GM11168 (cell line): ENCODE measurements around the gene IL23R.

Experiments
- in situ Hi-C: fragments of 300-500 bp; cut with MboI; formaldehyde crosslinking; loops from one replicate; pipeline ENCODE4 v1.12.0; 2022; ENCODE audit warnings: low sequenced_read_pairs; ENCODE audit not compliant: unreplicated experiment

IL23R gene

DNA sequence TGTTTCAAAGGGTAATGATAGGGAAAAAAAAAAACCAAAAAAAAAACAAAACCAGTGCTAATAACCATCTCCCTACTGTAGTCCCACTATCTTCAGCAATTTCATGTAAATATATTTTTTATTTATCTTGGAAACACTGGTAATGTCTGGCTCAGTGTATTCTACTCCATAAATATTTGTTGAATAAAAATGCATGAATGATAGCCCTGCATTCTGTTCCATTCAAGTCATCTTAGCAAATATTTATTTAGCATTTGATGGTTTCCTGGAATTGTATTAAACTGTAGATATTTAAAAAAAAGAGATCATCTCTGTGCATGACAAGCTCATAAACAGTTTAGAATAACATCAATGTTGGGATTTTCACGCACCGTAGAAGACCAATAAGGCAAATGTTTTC lies 24.2 kb downstream of the IL23R start:
- in situ Hi-C loops: no loop called here

DNA sequence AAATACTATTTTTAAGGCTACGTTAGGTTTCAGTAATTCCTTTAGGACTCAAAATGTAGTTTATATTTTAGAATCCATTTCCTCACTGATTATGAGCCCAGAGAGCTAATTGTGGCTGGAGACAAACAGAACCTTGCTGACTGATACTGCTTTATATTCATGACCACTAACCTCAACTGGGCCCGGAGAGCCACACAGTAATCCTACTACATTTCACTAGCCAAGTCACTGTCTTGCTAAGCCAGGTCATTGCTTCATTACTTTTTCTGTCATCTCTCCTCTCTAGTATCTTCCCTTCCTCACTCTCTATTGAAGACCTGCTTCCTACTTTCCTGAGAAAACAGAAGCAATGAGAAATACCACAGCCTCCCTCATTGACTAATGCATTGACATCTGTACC lies 24.7 kb downstream of the IL23R start:
- in situ Hi-C loops: no loop called here

DNA sequence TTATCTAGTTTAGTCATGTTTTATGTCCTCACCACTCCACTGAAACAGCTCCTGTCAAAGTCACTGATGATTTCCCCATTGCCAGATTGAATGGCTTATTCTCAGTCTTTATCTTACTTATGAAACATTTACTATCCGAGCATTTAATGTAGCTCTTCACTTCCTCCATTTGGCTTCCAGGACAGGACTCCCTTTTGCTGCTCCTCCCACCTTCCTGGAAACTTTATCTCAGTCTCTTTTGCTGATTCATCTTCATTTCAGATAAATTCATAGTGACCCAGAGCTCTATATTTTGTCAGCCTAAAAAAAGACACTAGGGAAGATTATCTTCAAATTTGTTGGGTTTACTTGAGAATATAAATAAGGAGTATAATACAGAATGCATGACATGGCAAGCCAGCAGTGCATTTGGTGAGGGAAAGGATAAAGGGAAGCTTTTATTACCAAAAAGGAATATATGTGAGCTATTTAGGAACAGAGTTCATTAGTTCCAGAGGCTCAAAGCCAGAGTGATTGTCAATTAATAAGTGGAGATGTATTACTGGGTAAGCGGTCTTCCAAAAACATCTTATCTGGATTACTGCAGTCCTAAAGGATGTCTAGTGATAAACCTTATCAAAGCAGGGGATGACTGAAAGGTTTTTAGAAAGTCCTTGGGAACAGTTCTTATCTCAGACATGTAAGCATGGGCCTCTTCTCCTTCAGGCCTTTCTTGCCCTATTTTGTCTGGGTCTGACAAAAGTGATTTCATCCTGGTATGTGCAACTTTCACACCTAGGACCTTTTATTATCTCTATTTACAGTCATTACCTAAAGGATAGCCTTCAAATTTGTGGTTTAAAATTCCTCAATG lies 25.6 kb downstream of the IL23R start:
- in situ Hi-C loops: no loop called here

DNA sequence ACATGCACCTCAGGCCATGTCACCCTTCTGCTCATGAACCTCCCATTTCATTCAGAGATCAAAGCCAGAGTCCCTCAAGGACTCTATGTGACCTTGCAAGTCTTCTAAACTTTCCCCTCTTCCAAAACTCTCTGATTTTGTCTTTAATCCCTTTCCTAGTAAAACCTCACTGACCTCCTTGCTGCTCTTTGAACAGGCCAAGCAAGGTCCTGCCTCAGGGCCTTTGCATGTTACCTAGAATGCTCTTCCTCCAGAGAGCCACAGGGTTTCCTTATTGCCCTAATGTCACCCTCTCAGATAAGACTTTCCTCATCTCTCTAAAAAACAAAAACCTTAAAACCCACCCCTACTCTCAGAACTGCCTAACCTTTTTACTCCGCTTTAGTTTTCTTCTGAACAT lies 26.6 kb downstream of the IL23R start:
- in situ Hi-C loops: no loop called here

DNA sequence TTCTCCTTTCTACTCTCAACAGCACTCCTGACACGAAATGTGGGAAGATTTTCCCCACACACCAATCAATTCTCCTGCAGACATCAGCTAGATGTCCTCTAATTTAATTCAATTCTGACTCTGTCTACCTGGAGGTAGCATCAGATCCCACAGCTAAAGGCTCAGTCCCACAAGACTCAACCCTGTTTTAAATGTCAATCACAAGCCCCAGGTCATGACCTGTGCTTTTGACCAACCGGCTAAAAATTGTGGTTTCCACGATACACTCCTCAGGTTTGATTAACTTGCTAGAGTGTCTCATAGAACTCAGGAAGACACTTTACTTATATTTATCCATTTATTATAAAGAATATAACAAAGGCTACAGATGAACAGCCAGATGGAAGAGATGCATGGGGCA lies 27.4 kb downstream of the IL23R start:
- in situ Hi-C loops: no loop called here

DNA sequence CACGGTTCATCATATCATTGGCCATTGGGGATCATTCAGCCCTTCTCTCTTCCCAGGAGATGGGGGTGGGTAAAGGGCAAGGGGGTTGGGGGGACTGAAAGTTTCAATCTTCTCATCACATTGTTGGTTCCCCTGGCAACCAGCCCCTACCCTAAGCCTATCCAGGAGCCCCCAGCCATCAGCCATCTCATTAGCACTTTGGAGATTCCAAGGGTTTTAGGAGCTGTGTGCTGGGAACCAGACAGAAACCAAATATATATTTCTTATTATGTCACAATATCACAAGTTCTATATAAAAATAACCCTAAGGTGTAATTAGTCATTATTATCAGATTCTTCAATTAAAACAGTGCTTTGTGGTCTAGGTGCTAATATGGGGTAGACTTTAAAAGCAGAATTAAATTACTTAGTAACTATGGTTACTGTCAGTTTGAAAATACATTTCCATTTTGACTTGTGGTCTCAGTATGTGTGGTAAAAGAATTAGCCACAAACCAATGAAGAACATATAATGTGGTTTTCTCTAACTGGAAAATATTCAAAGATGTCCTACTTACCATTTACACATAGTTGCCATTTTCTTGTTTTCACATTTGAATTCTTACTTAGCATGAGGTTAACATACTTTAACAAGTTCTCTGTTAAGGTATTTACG lies 28.1 kb downstream of the IL23R start:
- in situ Hi-C loops: no loop called here

DNA sequence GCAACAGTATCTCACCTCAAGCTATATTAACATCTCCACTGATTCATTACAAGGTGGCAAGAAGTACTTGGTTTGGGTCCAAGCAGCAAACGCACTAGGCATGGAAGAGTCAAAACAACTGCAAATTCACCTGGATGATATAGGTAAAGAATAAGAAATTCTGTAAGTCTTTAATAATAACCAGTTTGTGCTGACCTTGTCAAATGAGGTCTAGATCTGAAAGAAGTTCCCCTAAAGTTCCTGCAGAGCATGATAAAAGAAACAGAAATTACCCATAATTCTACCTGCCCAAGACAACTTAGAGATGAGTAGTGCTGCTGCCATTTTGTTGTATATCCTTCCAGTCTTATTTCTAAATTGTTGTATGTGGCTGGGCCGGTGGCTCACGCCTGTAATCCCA lies 34.5 kb downstream of the IL23R start:
- in situ Hi-C loops: loop anchor here (25.0 kb wide), 1 partner anchor 537 kb away; no protein-coding TSS in a partner anchor

DNA sequence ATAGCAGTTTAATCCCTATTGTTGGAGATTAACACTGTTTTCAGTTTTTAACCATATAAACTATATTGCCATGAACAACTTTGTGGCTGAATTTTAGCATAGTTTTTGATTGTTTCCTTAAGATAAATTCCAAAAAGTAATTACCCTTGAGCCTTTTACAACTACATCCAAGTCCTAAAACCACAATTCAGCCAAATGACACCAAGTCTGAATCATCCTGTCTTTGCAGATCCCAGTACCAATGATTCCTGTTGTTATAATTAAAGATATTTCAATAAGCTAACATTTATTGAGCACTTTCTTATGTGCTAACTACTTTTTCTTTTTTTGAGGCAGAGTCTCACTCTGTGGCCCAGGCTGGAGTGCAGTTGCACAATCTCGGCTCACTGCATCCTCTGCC lies 35.6 kb downstream of the IL23R start:
- in situ Hi-C loops: loop anchor here (25.0 kb wide), 1 partner anchor 535 kb away; no protein-coding TSS in a partner anchor

DNA sequence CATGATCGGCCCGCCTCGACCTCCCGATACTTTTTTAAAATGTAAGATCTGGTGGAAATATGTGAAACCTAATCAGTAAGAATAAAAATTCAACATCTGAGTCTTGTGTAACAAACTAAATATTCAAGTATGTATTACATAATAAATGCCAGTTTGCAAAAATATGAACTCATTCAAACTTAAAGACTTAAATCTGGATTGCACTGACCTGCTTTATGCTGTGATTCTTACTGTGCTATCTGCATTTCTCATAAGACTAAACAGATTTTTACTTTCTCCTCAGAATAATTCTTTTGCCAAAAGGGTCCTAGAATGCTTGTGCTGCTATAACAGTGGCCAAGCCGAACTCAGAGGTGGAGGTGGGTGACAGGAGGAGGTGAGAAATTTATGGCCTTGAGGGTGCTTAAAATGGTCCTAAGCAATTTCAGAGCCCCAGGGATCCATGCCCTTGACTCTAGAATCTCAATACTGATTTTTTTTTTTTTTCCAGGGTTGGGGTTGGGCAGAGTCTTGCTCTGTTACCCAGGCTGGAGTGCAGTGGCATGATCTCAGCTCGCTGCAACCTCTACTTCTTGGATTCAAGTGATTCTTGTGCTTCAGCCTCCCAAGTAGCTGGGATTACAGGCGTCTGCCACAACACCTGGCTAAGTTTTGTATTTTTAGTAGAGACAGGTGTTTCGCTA lies 38.2 kb downstream of the IL23R start:
- in situ Hi-C loops: loop anchor here (25.0 kb wide), 1 partner anchor 533 kb away; no protein-coding TSS in a partner anchor

DNA sequence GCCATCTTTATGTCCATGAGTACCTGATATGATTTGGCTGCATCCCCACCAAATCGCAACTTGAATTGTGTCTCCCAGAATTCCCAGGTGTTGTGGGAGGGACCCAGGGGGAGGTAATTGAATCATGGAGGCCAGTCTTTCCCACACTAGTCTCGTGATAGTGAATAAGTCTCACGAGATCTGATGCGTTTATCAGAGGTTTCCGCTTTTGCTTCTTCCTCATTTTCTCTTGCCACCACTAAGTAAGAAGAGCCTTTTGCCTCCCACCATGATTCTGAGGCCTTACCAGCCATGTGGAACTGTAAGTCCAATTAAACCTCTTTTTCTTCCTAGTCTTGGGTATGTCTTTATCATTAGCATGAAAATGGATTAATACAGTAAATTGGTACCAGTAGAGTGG lies 41.1 kb downstream of the IL23R start:
- in situ Hi-C loops: loop anchor here (5.0 to 25.0 kb wide), 2 partner anchors 295 to 530 kb away; no protein-coding TSS in a partner anchor

DNA sequence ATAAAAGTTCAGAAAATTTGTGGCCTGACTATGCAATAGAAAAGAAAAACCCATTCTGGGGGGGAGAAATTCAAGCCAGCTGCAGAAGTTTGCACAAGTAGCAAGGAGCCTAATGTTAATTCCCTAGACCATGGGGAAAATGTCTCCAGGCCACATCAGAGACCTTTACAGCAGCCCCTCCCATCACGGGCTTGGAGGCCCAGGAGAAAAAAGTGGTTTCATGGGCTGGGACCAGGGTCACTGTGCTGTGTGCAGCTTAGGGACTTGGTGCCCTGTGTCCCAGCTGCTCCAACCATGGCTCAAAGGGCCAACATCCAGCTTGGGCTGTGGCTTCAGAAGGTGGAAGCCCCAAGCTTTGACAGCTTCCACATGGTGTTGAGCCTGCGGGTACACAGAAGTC lies 42.0 kb downstream of the IL23R start:
- in situ Hi-C loops: loop anchor here (5.0 to 25.0 kb wide), 2 partner anchors 294 to 529 kb away; no protein-coding TSS in a partner anchor

DNA sequence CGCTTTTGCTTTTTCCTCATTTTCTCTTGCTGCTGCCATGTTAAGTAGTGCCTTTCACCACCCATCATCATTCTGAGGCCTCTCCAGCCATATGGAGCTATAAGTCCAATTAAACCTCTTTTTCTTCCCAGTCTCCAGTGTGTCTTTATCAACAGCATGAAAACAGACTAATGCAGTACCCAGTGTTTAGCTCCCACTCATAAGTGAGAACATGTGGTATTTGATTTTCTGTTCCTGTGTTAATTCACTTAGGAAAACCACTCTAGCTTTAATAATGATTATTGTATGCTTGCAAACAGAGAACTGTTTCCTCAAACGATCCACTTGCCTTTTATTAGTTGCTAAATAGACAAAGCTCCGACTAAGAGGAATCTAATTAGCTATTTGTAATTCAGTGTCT lies 43.3 kb downstream of the IL23R start:
- in situ Hi-C loops: loop anchor here (5.0 to 25.0 kb wide), 2 partner anchors 293 to 528 kb away; no protein-coding TSS in a partner anchor

DNA sequence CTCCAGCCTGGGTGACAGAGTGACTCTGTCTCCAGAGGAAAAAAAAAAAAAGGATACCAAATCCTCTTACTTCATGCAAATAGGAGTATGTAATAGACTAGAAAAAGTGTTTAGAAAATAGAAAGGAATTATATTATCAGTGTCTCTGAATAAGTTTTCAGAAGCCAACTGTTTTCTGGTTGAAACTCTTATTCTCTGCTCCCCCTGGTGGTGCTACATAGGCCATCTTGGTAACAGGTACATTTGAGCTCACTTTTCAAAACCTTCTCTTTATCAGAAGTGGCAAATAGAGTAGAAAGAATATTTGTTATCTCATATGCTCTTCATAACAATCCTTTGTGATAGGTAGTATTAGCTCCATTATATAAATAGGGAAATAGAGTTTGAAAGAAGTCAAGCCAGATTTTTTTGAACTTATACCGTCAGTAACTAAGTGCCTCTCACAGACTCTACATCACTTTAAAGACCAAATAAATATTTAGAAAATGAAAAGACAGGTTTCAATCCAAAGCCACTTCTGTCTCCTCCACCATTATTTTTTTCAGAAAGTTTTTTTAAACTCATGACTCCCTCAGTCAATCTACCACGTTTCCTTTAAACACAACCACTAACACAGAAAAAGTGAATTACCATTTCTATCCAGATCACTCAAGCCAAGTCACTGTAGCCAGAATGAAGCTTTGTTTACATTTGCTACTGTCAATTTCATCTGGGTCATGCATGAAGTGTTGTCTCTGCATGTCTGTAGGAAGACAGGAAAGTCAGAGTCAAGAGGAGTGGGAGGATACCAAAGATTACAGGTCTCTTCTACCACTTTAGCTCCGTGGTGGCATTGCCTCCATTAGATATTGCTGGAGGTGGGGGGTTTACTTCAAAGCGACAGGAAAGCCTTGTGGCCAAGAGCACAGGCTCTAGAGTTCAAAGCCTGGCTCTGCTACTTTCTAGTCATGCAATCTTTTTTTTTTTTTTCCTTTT lies 45.6 kb downstream of the IL23R start:
- in situ Hi-C loops: loop anchor here (25.0 kb wide), 1 partner anchor 525 kb away; no protein-coding TSS in a partner anchor

DNA sequence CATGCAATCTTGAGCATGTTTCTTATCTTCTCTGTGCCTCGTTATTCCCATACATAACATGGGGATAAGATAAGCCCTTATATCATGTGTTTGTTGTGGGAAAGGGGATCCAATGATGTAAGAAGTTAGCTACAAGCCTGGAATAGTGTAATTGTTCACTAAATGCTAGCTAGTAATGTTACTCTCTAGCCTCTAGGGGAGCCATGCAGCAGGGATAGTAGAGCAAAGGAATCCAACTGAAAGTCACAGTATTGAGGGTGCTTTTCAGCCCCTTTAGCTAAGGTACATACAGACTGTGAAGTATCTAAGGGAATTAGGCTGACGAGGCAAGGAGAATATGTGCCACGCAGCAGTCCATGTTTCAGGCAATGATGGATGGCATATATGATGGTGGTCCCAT lies 46.9 kb downstream of the IL23R start:
- in situ Hi-C loops: loop anchor here (25.0 kb wide), 1 partner anchor 524 kb away; no protein-coding TSS in a partner anchor

DNA sequence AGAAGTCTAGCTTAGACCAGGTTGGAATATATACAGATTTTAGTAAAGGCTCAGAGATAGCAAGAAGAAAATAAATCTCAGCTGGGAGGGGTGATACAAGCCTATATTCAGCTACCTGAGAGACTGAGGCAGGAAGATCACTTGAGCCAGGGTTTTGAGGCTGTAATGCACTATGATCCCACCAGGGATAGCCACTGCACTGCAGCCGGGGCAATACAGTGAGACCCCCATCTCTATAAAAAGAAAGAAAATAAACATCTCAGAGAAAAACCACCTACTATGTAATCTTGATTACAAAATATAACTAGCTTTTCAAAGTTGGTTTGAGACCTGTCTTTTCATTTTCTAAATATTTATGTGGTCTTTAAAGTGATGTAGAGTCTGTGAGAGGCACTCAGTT lies 47.7 kb downstream of the IL23R start:
- in situ Hi-C loops: loop anchor here (25.0 kb wide), 1 partner anchor 523 kb away; no protein-coding TSS in a partner anchor

DNA sequence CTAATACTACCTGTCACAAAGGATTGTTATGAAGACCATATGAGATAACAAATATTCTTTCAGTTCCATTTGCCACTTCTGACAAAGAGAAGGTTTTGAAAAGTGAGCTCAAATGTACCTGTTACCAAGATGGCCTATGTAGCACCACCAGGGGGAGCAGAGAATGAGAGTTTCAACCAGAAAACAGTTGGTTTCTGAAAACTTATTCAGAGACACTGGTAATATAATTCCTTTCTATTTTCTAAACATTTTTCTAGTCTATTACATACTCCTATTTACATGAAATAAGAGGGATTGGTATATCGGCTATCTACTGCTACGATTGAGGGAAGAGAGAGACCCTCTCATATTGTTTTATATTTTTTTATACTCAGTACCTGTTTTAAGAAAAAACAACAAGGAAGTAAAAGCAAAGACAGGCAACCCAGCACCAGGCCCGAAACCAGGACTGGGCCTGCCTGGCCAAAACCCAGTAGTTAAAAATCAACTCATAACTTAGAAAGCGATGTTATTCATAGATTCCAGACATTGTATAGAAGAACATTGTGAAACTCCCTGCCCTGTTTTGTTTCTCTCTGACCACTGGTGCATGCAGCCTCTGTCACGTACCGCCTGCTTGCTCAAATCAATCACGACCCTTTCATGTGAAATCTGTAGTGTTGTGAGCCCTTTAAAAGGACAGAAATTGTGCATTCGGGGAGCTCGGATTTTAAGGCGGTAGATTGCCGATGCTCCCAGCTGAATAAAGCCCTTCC lies 48.3 kb downstream of the IL23R start:
- in situ Hi-C loops: loop anchor here (25.0 kb wide), 1 partner anchor 523 kb away; no protein-coding TSS in a partner anchor

DNA sequence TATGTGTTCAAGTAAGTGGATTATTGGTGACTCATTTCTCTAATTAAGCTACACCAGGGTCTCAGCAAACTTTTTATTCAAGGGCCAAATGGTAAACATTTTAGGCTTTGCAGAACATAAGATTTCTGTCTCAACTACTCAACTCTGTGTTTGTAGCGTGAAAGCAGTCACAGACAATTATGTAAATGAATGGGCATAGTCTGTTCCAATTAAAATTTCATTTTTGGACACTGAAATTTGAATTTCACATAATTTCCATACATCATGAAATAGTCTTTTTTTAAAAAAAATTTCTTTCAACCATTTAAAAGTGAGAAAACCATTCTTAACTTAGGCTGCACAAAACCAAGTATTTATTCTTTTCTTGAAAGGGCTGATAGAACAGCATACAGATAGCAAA lies 50.1 kb downstream of the IL23R start:
- in situ Hi-C loops: loop anchor here (25.0 kb wide), 1 partner anchor 521 kb away; no protein-coding TSS in a partner anchor

DNA sequence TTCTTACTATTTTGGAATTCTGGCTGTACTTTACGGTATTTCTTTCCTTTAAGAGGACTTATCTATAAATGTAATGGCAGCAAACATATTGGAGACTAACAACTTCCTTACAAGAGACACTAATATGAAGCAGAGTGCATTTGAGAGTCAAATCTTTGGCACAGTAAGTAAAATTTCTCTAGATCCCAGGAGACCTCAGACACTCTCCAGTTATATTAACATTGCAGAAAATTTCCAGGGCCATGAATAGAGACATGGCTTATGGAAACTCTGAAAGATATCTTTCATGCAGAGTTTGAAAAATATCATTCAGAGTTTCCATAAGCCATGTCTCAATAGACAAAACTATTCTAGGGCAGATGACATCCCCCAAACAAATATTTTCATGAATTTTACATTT lies 51.2 kb downstream of the IL23R start:
- in situ Hi-C loops: loop anchor here (25.0 kb wide), 1 partner anchor 520 kb away; no protein-coding TSS in a partner anchor
